ENCODE measurements around the gene MBP.

MBP gene

GRCh38 chr18:77136076-77136718 is 3.6 kb upstream of the MBP start:
- TF ChIP-seq CTCF (IDR thresholded peaks at IDR 0.05; ENCODE audit: control extremely low read depth, extremely low read depth, low read depth, missing control alignments): no peak
- ChIA-PET POLR2A (no interaction called here), CTCF (no interaction called here)
- no peak for DNase-seq (ENCODE audit: extremely low spot score)

- no peak for TF ChIP-seq CTCF (IDR thresholded peaks at IDR 0.05; ENCODE audit: control extremely low read depth, extremely low read depth, low read depth, missing control alignments)
- DNase-seq (ENCODE audit: extremely low spot score): no peak
- ChIA-PET CTCF (interaction anchor here (1.0 kb wide), 1 partner anchor 332 kb away, joined by 4 read pairs; no protein-coding TSS in a partner anchor), POLR2A (no interaction called here)
These were observed 2.9 kb upstream of the MBP start for GRCh38 chr18:77135339-77136075.

GRCh38 chr18:77134611-77135010 is 2.0 kb upstream of the MBP start:
- TF ChIP-seq CTCF (IDR thresholded peaks at IDR 0.05; ENCODE audit: control extremely low read depth, extremely low read depth, low read depth, missing control alignments): no peak
- POLR2A ChIA-PET: no interaction called here
- DNase-seq (ENCODE audit: extremely low spot score): no peak
- CTCF ChIA-PET: interaction anchor here (0.9 to 1.5 kb wide), 4 partner anchors 24 to 331 kb away, joined by 3 to 4 read pairs (median 4); no protein-coding TSS in a partner anchor

GRCh38 chr18:77133835-77134496 is 1.4 kb upstream of the MBP start:
- peak; percentile 23 for TF ChIP-seq CTCF (IDR thresholded peaks at IDR 0.05; ENCODE audit: control extremely low read depth, extremely low read depth, low read depth, missing control alignments)
- DNase-seq (ENCODE audit: extremely low spot score): no peak
- CTCF ChIA-PET: interaction anchor here (0.9 to 3.4 kb wide), 5 partner anchors 25 to 331 kb away, joined by 3 to 14 read pairs (median 4); no protein-coding TSS in a partner anchor
- POLR2A ChIA-PET: no interaction called here

GRCh38 chr18:77133051-77133834 is 660 bp upstream of the MBP start:
- ChIA-PET CTCF (interaction anchor here (1.0 to 3.4 kb wide), 5 partner anchors 11 to 332 kb away, joined by 3 to 17 read pairs (median 4); no protein-coding TSS in a partner anchor), POLR2A (no interaction called here)
- no peak for TF ChIP-seq CTCF (IDR thresholded peaks at IDR 0.05; ENCODE audit: control extremely low read depth, extremely low read depth, low read depth, missing control alignments)
- no peak for DNase-seq (ENCODE audit: extremely low spot score)

Measured in GM10248 (cell line).